Lung (tissue), 12 donors: ENCODE measurements around the gene TTBK2. TPM values are rescaled to one million over a fixed set of nuclear protein-coding genes. Genes with fewer than 3 reads are reported as not detected.

Source experiments
- ATAC-seq: fragments of 200-7000 bp; cut with Tn5 transposase; one replicate; pipeline ENCODE4 v1.9.1; 2020; ENCODE audit warnings: moderate number of reproducible peaks; ENCODE audit not compliant: insufficient read depth, low FRiP score
- DNase-seq, 3 donors: peaks; one replicate each; pipeline ENCODE4 v3.0.0-alpha.2; 2013 to 2017
- H3K27ac ChIP-seq, 2 donors: one replicate each; pipeline ENCODE4 v1.5.1; 2013; ENCODE audit warnings: mild to moderate bottlenecking in 2 of 2, moderate library complexity in 2 of 2, control low read depth in 1 of 2, inconsistent platforms in 1 of 2, low read depth in 1 of 2, low read length in 1 of 2
- H3K27me3 ChIP-seq, 3 donors: one replicate each; pipeline ENCODE4 v1.5.1; 2013; ENCODE audit warnings: low read length in 2 of 3; ENCODE audit not compliant: control insufficient read depth in 3 of 3, insufficient read depth in 3 of 3
- H3K36me3 ChIP-seq, 4 donors: one replicate each; pipeline ENCODE4 v1.5.1; 2013; ENCODE audit warnings: low read length in 4 of 4, mild to moderate bottlenecking in 1 of 4, moderate library complexity in 1 of 4; ENCODE audit not compliant: control insufficient read depth in 4 of 4, insufficient read depth in 4 of 4
- H3K4me1 ChIP-seq, 5 donors: one replicate each; pipeline ENCODE4 v1.5.1; 2013; ENCODE audit warnings: low read length in 5 of 5, mild to moderate bottlenecking in 2 of 5, moderate library complexity in 1 of 5; ENCODE audit not compliant: control insufficient read depth in 5 of 5, insufficient read depth in 5 of 5
- H3K4me3 ChIP-seq: one replicate; pipeline ENCODE4 v1.5.1; 2013; ENCODE audit warnings: mild to moderate bottlenecking, control low read depth, moderate library complexity
- H3K9ac ChIP-seq, 2 donors: one replicate each; pipeline ENCODE4 v1.5.1; 2013; ENCODE audit warnings: low read length in 2 of 2, control low read depth in 1 of 2; ENCODE audit not compliant: insufficient read depth in 1 of 2
- H3K9me3 ChIP-seq, 4 donors: one replicate each; pipeline ENCODE4 v1.5.1; 2013; ENCODE audit warnings: low read length in 3 of 4, mild to moderate bottlenecking in 1 of 4, moderate library complexity in 1 of 4; ENCODE audit not compliant: control insufficient read depth in 4 of 4, insufficient read depth in 3 of 4
- CTCF ChIP-seq: IDR thresholded peaks from 2 replicates; pipeline ENCODE4 v1.5.1; 2012; ENCODE audit warnings: mild to moderate bottlenecking; ENCODE audit errors: control extremely low read depth, extremely low read depth
- WGBS, 2 donors: extraction: QIAGEN DNeasy Blood & Tissue Kit; methylation state at CpG; one replicate each; pipeline ENCODE4 v1.1.7; 2013; 5-methylcytosine and 5-hydroxymethylcytosine counted together
- polyA plus RNA-seq, 2 donors: library from polyadenylated mRNA; stranded (reverse); fragments of 200-250 nt; gene quantifications; one replicate each; pipeline ENCODE4 v1.2.1, GENCODE V29; 2013
- total RNA-seq, 2 donors: library from RNA; depleted of rRNA in 1 of 2; stranded (reverse); fragments of >200 nt in 1 of 2; gene quantifications; one replicate each; pipeline ENCODE4 v1.2.1, GENCODE V29; 2014 to 2021
- donor health status: control.
- donor health status: control.
- donor health status: Bipolar disorder and iron deficiency.
- donor health status: healthy.
- donor health status: DM: yes; HTN: yes; CAD: no.

TTBK2 gene
- total and polyA plus RNA-seq, 4 donors, result 2.5 to 27.5 (median 9.5) TPM

DNA sequence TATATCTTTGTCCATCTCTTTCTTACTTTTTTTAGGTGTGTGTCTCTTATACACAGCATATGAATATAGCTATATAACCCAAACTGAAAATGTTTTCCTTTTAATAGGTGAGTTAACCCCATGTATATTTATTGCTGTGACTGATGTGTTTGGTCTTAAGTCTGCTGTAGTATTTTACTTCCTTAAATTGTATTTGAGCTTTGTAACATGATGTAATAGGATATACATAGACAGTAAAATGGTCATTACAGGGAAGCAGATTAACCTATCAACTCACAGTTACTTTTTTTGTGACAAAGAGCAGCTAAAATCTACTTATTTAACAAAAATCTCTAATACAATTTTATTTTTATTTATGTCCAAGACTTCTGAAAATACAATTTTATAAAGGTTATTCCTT lies 131.9 kb downstream of the TTBK2 start:
- no peak for ATAC-seq
- H3K27me3 ChIP-seq, result no peaks in the 10 kb centered on the region
- no peak for DNase-seq
- H3K4me3 ChIP-seq, result no peak overlapping the region
- H3K4me1 ChIP-seq, result no peaks in the 10 kb centered on the region
- H3K27ac ChIP-seq, result no peak overlapping the region
- H3K9me3 ChIP-seq, result no peaks in the 10 kb centered on the region
- peaks cover 0 to 4% (median under 1%) of the 10 kb centered on the region in 4 donors for H3K36me3 ChIP-seq
- H3K9ac ChIP-seq, result no peak overlapping the region
- no peak for TF ChIP-seq CTCF

DNA sequence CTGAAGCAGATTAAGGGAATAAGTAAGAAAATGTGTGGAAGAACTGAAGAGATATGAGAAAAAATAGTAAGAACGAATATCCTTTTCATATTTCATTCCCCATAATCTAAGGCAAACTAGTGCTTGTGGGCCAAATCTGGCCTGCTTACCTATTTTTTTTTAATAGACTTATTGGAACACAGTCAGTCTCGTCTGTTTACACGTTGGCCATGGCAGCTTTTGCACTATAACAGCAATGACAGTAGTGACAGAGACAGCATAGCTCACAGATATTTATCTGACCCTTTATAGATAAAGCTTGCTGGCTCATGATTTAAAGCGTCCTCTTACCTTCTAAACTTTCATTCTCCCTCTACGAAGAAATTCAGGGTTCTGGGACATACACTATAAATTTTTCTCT lies 133.6 kb downstream of the TTBK2 start:
- H3K27ac ChIP-seq, result no peak overlapping the region
- no peaks in the 10 kb centered on the region for H3K4me1 ChIP-seq
- H3K9me3 ChIP-seq, result no peaks in the 10 kb centered on the region
- H3K36me3 ChIP-seq, result peaks cover 6 to 10% (median 9%) of the 10 kb centered on the region in 4 donors
- DNase-seq (no peak), ATAC-seq (no peak)
- no peak for TF ChIP-seq CTCF
- whole genome bisulfite sequencing, 2 donors, result 92 to 96% methylated on average over 5 of the region's 5 CpGs
- no peak overlapping the region for H3K4me3 ChIP-seq
- no peak overlapping the region for H3K9ac ChIP-seq
- no peaks in the 10 kb centered on the region for H3K27me3 ChIP-seq

GRCh38 chr15:42785569-42785968 lies 135.0 kb downstream of the TTBK2 start:
- no peak for TF ChIP-seq CTCF
- Histone ChIP-seq H3K9ac (no peak overlapping the region), H3K27ac (no peak overlapping the region), H3K4me3 (no peak overlapping the region), H3K36me3 (peaks cover 7 to 10% (median 9%) of the 10 kb centered on the region in 4 donors), H3K9me3 (no peaks in the 10 kb centered on the region), H3K4me1 (no peaks in the 10 kb centered on the region), H3K27me3 (no peaks in the 10 kb centered on the region)
- WGBS, 2 donors, result 94 to 97% methylated on average over 2 of the region's 2 CpGs
- DNase-seq, result no peak
- ATAC-seq, result no peak

DNA sequence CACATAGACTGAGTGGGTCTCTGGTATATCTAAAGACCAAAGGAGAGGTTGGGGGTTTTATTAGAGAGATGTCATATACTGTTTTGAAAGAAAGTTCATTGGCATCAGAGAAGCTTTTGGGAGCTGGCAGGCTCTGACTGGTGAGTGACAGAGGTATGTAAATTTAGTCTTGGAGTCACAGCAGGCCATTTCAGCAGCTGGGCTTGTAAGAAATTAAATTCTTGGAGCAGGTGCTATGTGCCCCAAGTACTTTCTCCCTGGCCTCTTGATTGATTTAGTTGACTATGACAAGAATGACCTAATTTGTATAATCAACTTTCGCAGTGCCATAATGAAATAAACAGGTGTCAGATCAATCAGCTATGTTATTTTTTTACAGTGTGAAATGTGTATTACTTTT lies 135.9 kb downstream of the TTBK2 start:
- 93 to 97% methylated on average over 1 of the region's 1 CpG for WGBS, 2 donors
- no peak for DNase-seq
- TF ChIP-seq CTCF, result no peak
- peaks cover 7 to 10% (median 9%) of the 10 kb centered on the region in 4 donors for H3K36me3 ChIP-seq
- H3K27me3 ChIP-seq, result no peaks in the 10 kb centered on the region
- H3K9ac ChIP-seq, result no peak overlapping the region
- no peak overlapping the region for H3K27ac ChIP-seq
- H3K4me3 ChIP-seq, result no peak overlapping the region
- no peaks in the 10 kb centered on the region for H3K4me1 ChIP-seq
- no peak for ATAC-seq
- H3K9me3 ChIP-seq, result no peaks in the 10 kb centered on the region
